Inferior parietal cortex (tissue), 1 donor: ENCODE measurements around the gene AEBP2.

Experiments
- DNase-seq: peaks from one replicate; pipeline ENCODE4 v3.0.0-alpha.2; 2016; ENCODE audit errors: extremely low spot score

AEBP2 gene

GRCh38 chr12:19553175-19553574 is 113.9 kb downstream of the AEBP2 start:
- no peak for DNase-seq

- no peak for DNase-seq
Measured at GRCh38 chr12:19561411-19561961, 122.2 kb downstream of the AEBP2 start.
